HEK293T (cell line): Measurements from ENCODE around the gene MAX.

Experiments used
- CTCF ChIA-PET: fragments of 350-600 bp; formaldehyde crosslinking; extraction: SDS; loops from one replicate; lab custom pipeline; 2021; ENCODE audit warnings: antibody characterized with exemption, inconsistent platforms; lab: Yijun Ruan, JAX
- POLR2A ChIA-PET: fragments of 350-600 bp; formaldehyde crosslinking; extraction: SDS; loops from one replicate; lab custom pipeline; 2020; ENCODE audit warnings: antibody characterized with exemption, inconsistent platforms; lab: Yijun Ruan, JAX
- DNase-seq: peaks from one replicate; pipeline ENCODE4 v3.0.0; 2012; ENCODE audit warnings: mixed read lengths; ENCODE audit errors: extremely low spot score
- ARNT ChIP-seq: fragments of 450-650 bp; IDR thresholded peaks from 2 replicates; pipeline ENCODE4 v1.6.1; 2017; ENCODE audit warnings: mild to moderate bottlenecking
- BHLHE40 ChIP-seq: fragments of 450-650 bp; IDR thresholded peaks from 2 replicates; pipeline ENCODE4 v1.6.1; 2016; ENCODE audit warnings: mild to moderate bottlenecking, moderate library complexity, borderline replicate concordance
- CTBP1 ChIP-seq: fragments of 450-650 bp; IDR thresholded peaks from 2 replicates; pipeline ENCODE4 v1.6.1; 2016; ENCODE audit warnings: borderline replicate concordance
- ELF4 ChIP-seq: fragments of 450-650 bp; IDR thresholded peaks from 2 replicates; pipeline ENCODE4 v1.6.1; 2017; ENCODE audit warnings: antibody characterized with exemption
- FOXA1 ChIP-seq: fragments of 450-650 bp; IDR thresholded peaks from 2 replicates; pipeline ENCODE4 v1.6.1; 2016; ENCODE audit warnings: mild to moderate bottlenecking
- FOXK2 ChIP-seq: fragments of 450-650 bp; IDR thresholded peaks from 2 replicates; pipeline ENCODE4 v1.6.1; 2016; ENCODE audit warnings: mild to moderate bottlenecking
- FOXM1 ChIP-seq: fragments of 450-650 bp; IDR thresholded peaks from 2 replicates; pipeline ENCODE4 v1.6.1; 2017; ENCODE audit warnings: mild to moderate bottlenecking, borderline replicate concordance
- HDGF ChIP-seq: fragments of 450-650 bp; IDR thresholded peaks from 2 replicates; pipeline ENCODE4 v1.6.1; 2017; ENCODE audit warnings: antibody characterized with exemption, borderline replicate concordance
- L3MBTL2 ChIP-seq: fragments of 450-650 bp; conservative IDR thresholded peaks from 2 replicates; pipeline ENCODE4 v1.6.1; 2016; ENCODE audit warnings: mild to moderate bottlenecking
- LEF1 ChIP-seq: fragments of 450-650 bp; IDR thresholded peaks from 2 replicates; pipeline ENCODE4 v1.6.1; 2017; ENCODE audit warnings: mild to moderate bottlenecking, borderline replicate concordance
- NFRKB ChIP-seq: fragments of 450-650 bp; IDR thresholded peaks from 2 replicates; pipeline ENCODE4 v1.6.1; 2016; ENCODE audit warnings: mild to moderate bottlenecking, moderate library complexity
- SP1 ChIP-seq: fragments of 450-650 bp; IDR thresholded peaks from 2 replicates; pipeline ENCODE4 v1.6.1; 2017
- SUZ12 ChIP-seq: fragments of 450-650 bp; IDR thresholded peaks from 2 replicates; pipeline ENCODE4 v1.6.1; 2016; ENCODE audit warnings: mild to moderate bottlenecking
- TARDBP ChIP-seq: fragments of 450-650 bp; IDR thresholded peaks from 2 replicates; pipeline ENCODE4 v1.6.1; 2016
- ZNF384 ChIP-seq: fragments of 450-650 bp; IDR thresholded peaks from 2 replicates; pipeline ENCODE4 v1.6.1; 2016
- TF ChIP-seq, protein P1 (sequence below): fragments of 450-650 bp; IDR thresholded peaks from 2 replicates; pipeline ENCODE4 v1.6.1; 2016

The MAX gene

DNA sequence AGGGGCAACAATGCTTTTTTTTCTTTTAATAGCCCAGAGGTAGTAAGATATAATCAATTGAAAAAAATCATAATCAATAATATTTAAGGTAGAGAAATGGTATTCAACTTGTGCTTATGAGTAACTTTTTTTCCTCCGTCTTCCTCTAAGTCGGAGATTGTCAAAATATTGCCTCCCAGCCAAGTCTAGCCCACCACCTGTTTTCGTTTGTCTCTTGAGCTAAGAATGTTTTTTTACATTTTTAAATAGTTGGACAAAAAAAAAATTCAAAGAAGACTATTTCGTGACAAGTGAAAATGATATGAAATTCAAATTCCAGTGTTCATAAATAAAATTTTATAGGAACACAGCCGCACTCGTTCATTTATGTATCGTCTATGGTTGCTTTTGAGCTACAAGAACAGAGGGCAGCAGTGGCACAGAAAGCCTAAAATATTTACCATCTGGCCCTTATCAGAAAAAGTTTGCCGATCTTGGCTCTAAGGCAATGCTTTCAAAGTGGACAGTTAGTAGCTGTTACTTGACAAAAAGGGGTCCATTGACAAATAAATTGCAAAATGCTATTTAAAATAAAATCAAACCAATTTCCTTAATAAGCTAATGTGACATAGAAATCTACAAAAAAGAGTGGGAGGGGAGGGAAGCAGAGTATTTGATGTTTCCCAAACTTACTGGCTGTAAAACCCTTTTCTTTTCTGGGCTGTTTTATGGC lies 40.8 kb upstream of the MAX start:
- no peak for TF ChIP-seq LEF1
- no peak for TF ChIP-seq SUZ12
- TF ChIP-seq, protein P1, sequence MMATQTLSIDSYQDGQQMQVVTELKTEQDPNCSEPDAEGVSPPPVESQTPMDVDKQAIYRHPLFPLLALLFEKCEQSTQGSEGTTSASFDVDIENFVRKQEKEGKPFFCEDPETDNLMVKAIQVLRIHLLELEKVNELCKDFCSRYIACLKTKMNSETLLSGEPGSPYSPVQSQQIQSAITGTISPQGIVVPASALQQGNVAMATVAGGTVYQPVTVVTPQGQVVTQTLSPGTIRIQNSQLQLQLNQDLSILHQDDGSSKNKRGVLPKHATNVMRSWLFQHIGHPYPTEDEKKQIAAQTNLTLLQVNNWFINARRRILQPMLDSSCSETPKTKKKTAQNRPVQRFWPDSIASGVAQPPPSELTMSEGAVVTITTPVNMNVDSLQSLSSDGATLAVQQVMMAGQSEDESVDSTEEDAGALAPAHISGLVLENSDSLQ: no peak
- no peak for TF ChIP-seq FOXA1
- no peak for TF ChIP-seq ZNF384
- TF ChIP-seq ARNT: no peak
- no peak for TF ChIP-seq CTBP1
- TF ChIP-seq SP1: no peak
- TF ChIP-seq HDGF: no peak
- TF ChIP-seq BHLHE40: no peak
- no peak for TF ChIP-seq L3MBTL2
- no peak for TF ChIP-seq FOXK2
- ChIA-PET CTCF (interaction anchor here (0.6 kb wide), 2 partner anchors 232 to 287 kb away, joined by 4 read pairs; no protein-coding TSS in a partner anchor), POLR2A (no interaction called here)
- no peak for DNase-seq

DNA sequence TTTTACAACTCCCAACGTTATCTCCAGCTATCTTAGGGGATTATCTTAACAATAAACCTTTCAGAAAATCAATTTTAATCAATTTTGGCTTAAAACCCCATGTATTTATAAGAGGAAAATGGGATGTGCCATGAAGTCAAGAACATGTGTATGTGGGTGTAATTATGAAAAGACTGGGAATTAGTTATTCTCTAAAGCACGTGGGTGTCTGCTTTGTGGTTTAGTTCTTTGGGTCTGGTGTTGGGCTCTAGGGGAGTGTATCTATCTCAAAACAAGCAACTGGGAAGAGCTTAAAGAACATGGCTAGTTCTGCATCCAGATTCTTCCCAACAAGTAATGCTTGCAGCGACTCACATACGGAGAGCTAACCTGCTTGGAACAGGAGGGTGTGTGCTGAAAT lies 40.1 kb upstream of the MAX start:
- no peak for DNase-seq
- POLR2A ChIA-PET: no interaction called here
- CTCF ChIA-PET: interaction anchor here (0.6 kb wide), 1 partner anchor 288 kb away, joined by 4 read pairs; no protein-coding TSS in a partner anchor
- no peak for TF ChIP-seq ZNF384
- no peak for TF ChIP-seq TARDBP
- no peak for TF ChIP-seq FOXA1
- no peak for TF ChIP-seq L3MBTL2
- TF ChIP-seq CTBP1: no peak
- TF ChIP-seq FOXM1: no peak

DNA sequence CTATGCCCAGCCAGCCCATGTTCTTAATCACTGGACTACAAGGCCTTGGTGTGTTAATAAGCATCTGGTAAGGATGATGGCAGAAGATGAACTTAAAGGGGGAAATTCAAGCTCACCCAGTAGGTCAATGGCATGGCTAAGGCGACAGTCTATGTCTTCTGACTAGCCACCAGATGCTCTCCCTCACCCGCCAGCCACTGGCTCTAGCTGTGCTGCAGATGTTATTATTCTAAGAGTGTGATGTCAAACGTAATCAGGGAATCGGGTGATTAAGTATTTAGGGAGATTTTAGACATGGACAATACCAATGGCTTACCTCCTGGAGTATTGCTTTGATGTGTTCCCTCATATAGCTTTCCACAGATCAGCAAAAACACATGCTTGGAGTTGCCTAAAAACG lies 39.2 kb upstream of the MAX start:
- ChIA-PET POLR2A (no interaction called here), CTCF (no interaction called here)
- no peak for DNase-seq
- TF ChIP-seq HDGF (no peak), L3MBTL2 (no peak), FOXK2 (no peak), NFRKB (no peak), SUZ12 (no peak), CTBP1 (no peak), SP1 (no peak), BHLHE40 (no peak), LEF1 (no peak), TARDBP (no peak), FOXA1 (no peak), ELF4 (no peak), ARNT (no peak), FOXM1 (no peak)
- TF ChIP-seq, protein P1: no peak

DNA sequence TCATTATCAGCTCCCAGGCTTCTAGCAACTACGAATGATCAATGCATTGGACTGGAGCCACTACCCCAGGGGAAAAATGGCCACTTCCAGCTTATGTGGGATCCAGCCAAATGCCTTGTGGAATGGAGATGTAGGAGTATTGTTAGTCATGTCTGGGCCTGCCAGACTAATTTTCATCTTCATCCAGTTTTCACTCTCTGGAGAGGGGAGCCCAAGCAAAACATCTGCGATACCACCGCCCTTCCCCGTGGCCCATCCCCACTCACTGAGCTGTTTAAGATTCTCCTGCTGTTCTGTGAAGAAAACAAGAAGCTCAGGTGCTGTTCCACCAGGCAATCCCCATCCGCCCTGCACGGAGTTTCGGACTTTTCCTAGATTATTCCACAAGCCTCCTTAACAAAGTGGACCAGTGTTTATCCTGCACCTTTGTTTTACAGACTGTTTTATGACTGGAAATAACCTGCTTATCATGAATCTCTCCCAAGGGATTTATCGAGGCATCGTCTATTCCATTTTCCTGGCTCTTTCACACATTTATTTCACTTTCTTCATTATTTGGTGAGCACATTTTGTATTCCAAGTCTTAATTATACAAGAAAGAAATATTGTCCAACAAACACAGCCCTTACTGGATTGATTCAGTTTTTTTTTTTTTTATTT lies 35.5 kb upstream of the MAX start:
- ChIA-PET CTCF (interaction anchor here (0.6 kb wide), 1 partner anchor 338 kb away, joined by 3 read pairs; no protein-coding TSS in a partner anchor), POLR2A (no interaction called here)
- DNase-seq: no peak
- no peak for TF ChIP-seq LEF1
- TF ChIP-seq, protein P1: no peak
- TF ChIP-seq ZNF384: no peak
- no peak for TF ChIP-seq ELF4
- TF ChIP-seq HDGF: no peak
- no peak for TF ChIP-seq BHLHE40
- no peak for TF ChIP-seq FOXA1
- no peak for TF ChIP-seq TARDBP
- no peak for TF ChIP-seq SUZ12
- no peak for TF ChIP-seq FOXM1
- no peak for TF ChIP-seq FOXK2
- no peak for TF ChIP-seq SP1
- TF ChIP-seq NFRKB: no peak
- TF ChIP-seq CTBP1: no peak
- TF ChIP-seq ARNT: no peak
- TF ChIP-seq L3MBTL2: no peak

DNA sequence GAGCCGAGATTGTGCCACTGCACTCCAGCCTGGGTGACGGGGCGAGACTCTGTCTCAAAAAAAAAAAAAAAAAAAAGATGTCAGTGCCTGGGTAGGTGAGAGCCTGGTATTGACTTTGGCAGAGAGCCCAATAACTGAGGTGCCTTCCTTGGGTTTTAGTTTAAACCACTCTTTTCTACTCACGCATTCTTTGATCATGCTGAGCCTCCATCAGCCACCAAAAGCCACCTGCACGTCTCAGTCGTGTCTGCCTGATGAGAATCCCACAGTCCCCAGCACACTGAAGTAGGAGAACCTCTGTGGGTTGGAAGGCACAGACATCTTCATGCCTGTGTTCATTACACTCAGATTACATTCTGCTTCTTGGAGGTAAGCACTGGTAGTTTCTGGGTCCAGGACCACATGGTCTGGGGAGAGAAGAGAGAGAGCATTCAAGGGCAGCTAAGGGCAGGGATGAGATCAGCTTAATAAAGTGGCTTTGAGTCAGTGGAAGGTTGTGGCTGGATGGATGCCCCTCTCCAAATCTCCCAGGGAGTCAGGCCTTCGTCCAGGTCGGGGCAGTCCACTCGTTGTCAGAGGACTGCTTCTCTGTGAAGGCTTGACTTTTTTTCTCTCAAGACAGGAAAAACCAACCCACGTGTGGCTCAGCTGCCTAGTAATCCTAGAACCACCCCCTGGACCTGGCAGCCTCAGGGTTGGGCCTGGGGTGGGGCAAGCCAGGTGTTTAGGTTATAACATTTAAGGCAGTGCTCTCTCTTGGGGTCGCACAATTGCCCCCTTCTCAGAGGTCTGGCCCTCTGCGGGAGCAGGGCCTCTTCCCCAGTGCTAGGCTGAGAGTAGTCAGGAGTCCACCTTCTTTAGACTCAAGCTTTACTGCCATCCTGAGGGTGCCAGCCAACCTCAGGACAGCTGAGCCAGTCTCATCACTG lies 32.6 kb upstream of the MAX start:
- POLR2A ChIA-PET: no interaction called here
- DNase-seq: no peak
- CTCF ChIA-PET: no interaction called here
- TF ChIP-seq ARNT (no peak), LEF1 (no peak), HDGF (no peak), L3MBTL2 (no peak), SP1 (no peak), SUZ12 (no peak), FOXM1 (no peak), FOXK2 (no peak), ELF4 (no peak), BHLHE40 (no peak)
- TF ChIP-seq, protein P1: no peak
